HepG2 (cell line): ENCODE measurements around the gene LZTR1. TPM values are rescaled to one million over a fixed set of nuclear protein-coding genes. Genes with fewer than 3 reads are reported as not detected.
A peak's percentile ranks its signal among the peaks of the same experiment; 100 is the strongest.

Experiments used
- ADNP ChIP-seq: sonication (generic); formaldehyde crosslinking; IDR thresholded peaks from 2 replicates; pipeline ENCODE4 v1.4.0; 2020; ENCODE audit warnings: missing genetic modification reagents
- DMTF1 ChIP-seq: sonication (generic); formaldehyde crosslinking; IDR thresholded peaks from 2 replicates; pipeline ENCODE4 v1.4.0; 2020; ENCODE audit warnings: mild to moderate bottlenecking, missing genetic modification reagents
- GMEB2 ChIP-seq: IDR thresholded peaks from 2 replicates; pipeline ENCODE4 v1.6.1; 2016; ENCODE audit warnings: missing biosample characterization, missing genetic modification reagents, low read depth
- HNRNPH1 ChIP-seq: fragments of 200-400 bp; formaldehyde crosslinking; optimal IDR thresholded peaks from 2 replicates; pipeline ENCODE3; 2017; ENCODE audit warnings: mild to moderate bottlenecking, low read depth, low read length
- KAT8 ChIP-seq: IDR thresholded peaks from 2 replicates; pipeline ENCODE4 v1.6.1; 2016; ENCODE audit warnings: missing genetic modification reagents, missing compliant biosample characterization
- MTERF4 ChIP-seq: sonication (generic); formaldehyde crosslinking; IDR thresholded peaks from 2 replicates; pipeline ENCODE4 v1.8.0; 2023; ENCODE audit warnings: mild to moderate bottlenecking, missing genetic modification reagents
- MXD4 ChIP-seq: IDR thresholded peaks from 2 replicates; pipeline ENCODE4 v1.6.1; 2016; ENCODE audit warnings: mild to moderate bottlenecking, missing biosample characterization, missing genetic modification reagents
- NFE2L1 ChIP-seq: sonication (generic); formaldehyde crosslinking; IDR thresholded peaks from 2 replicates; pipeline ENCODE4 v1.4.0; 2020; ENCODE audit warnings: missing genetic modification reagents, mild to moderate bottlenecking, borderline replicate concordance
- NR2F1 ChIP-seq, 2 experiments: fragments of 450-650 bp in 1 of 2; formaldehyde crosslinking in 1 of 2; IDR thresholded peaks; 2 replicates each; pipeline versions ENCODE4 v1.5.0 to v1.6.1; 2016 to 2020; ENCODE audit warnings: mild to moderate bottlenecking in 1 of 2, missing compliant biosample characterization in 1 of 2, missing genetic modification reagents in 1 of 2, moderate library complexity in 1 of 2
- PAF1 ChIP-seq: IDR thresholded peaks from 2 replicates; pipeline ENCODE4 v1.6.1; 2016; ENCODE audit warnings: missing genetic modification reagents, missing compliant biosample characterization
- PRDM4 ChIP-seq: sonication (generic); formaldehyde crosslinking; IDR thresholded peaks from 2 replicates; pipeline ENCODE4 v1.9.0; 2021; ENCODE audit warnings: missing genetic modification reagents, borderline replicate concordance
- TCF12 ChIP-seq, 2 experiments: fragments of 450-650 bp in 1 of 2; sonication (generic) in 1 of 2; formaldehyde crosslinking in 1 of 2; IDR thresholded peaks; 2 replicates each; pipeline versions ENCODE4 v1.6.1 to v1.8.0; 2017 to 2022; ENCODE audit warnings: antibody characterized with exemption in 1 of 2, mild to moderate bottlenecking in 1 of 2, missing genetic modification reagents in 1 of 2, moderate library complexity in 1 of 2
- TP53 ChIP-seq: sonication (generic); formaldehyde crosslinking; conservative IDR thresholded peaks from 2 replicates; pipeline ENCODE4 v1.4.0; 2020; ENCODE audit warnings: missing genetic modification reagents
- ZC3H4 ChIP-seq: sonication (generic); formaldehyde crosslinking; IDR thresholded peaks from 2 replicates; pipeline ENCODE4 v1.4.0; 2020; ENCODE audit warnings: missing genetic modification reagents, borderline replicate concordance
- ZFP36 ChIP-seq: fragments of 150-350 bp; IDR thresholded peaks from 2 replicates; pipeline ENCODE4 v1.6.1; 2018; ENCODE audit warnings: borderline replicate concordance, low read length, low read depth; ENCODE audit not compliant: partially characterized antibody
- ZFYVE20 ChIP-seq: sonication (generic); formaldehyde crosslinking; IDR thresholded peaks from 2 replicates; pipeline ENCODE4 v1.8.0; 2023; ENCODE audit warnings: low read depth, mild to moderate bottlenecking, moderate library complexity, missing genetic modification reagents, borderline replicate concordance
- ZNF3 ChIP-seq: IDR thresholded peaks from 2 replicates; pipeline ENCODE4 v1.7.0; 2017; ENCODE audit warnings: inconsistent platforms
- ZNF383 ChIP-seq: sonication (generic); formaldehyde crosslinking; IDR thresholded peaks from 2 replicates; pipeline ENCODE4 v1.4.0; 2020; ENCODE audit warnings: missing genetic modification reagents, mild to moderate bottlenecking, borderline replicate concordance
- ZSCAN25 ChIP-seq: sonication (generic); formaldehyde crosslinking; IDR thresholded peaks from 2 replicates; pipeline ENCODE4 v1.8.0; 2022; ENCODE audit warnings: mild to moderate bottlenecking, missing genetic modification reagents
- ZSCAN5A ChIP-seq: sonication (generic); formaldehyde crosslinking; IDR thresholded peaks from 2 replicates; pipeline ENCODE4 v1.8.0; 2022; ENCODE audit warnings: mild to moderate bottlenecking, missing genetic modification reagents, borderline replicate concordance
- polyA plus RNA-seq, 8 experiments: library from polyadenylated mRNA; depleted of rRNA in 3 of 8; stranded (reverse) in 7 of 8; unstranded in 1 of 8; fragments of >200 nt; fragmentation: Illumina TruSeq in 4 of 8; extraction: Trizol in 4 of 8; gene quantifications; 2 replicates each; pipeline versions ENCODE4 v1.2.1 to v1.2.3, GENCODE V29; 2011 to 2016; ENCODE audit warnings: low read depth in 4 of 8, missing spikeins in 1 of 8, mixed read lengths in 1 of 8; ENCODE audit not compliant: insufficient read depth in 1 of 8
- total RNA-seq, 5 experiments: library from RNA; depleted of rRNA; stranded (reverse); fragments of >200 nt; fragmentation: Illumina TruSeq; extraction: Trizol; gene quantifications; 2 replicates each; pipeline ENCODE4 v1.2.3, GENCODE V29; 2016; ENCODE audit warnings: low read depth in 1 of 5

The LZTR1 gene
- total and polyA plus RNA-seq, 2 of the 13 experiments (the other 11 are each of a cell fraction or from before 2014, with no cell fraction given), result 21.8 to 22.4 TPM

GRCh38 chr22:21009638-21010425 lies 27.7 kb downstream of the LZTR1 start (continued):
- TF ChIP-seq ZC3H4 (CRISPR knock-in tag) (no peak), ZFP36 (no peak), MXD4 (CRISPR knock-in tag) (peak; percentile 66; the same call in 1 of the 2 replicates), HNRNPH1 (no peak), ZSCAN25 (CRISPR knock-in tag) (no peak), ZNF383 (CRISPR knock-in tag) (no peak), TP53 (CRISPR knock-in tag) (no peak), ADNP (no peak), PAF1 (no peak), ZNF3 (peak; percentile 48; the same call in 1 of the 2 replicates), GMEB2 (CRISPR knock-in tag) (no peak), NFE2L1 (no peak), PRDM4 (CRISPR knock-in tag) (0 out of 2 replicates have a peak, but pooled peaks have one; percentile 81), KAT8 (CRISPR knock-in tag) (peak; percentile 62), NR2F1 (CRISPR knock-in tag; IDR thresholded peaks at IDR 0.05) (no peak), MTERF4 (no peak), ZFYVE20 (CRISPR knock-in tag) (0 out of 2 replicates have a peak, but pooled peaks have one; percentile 49), ZSCAN5A (CRISPR knock-in tag) (no peak), TCF12 (IDR thresholded peaks at IDR 0.05) (no peak), TCF12 (CRISPR knock-in tag; IDR thresholded peaks at IDR 0.05) (no peak), DMTF1 (CRISPR knock-in tag) (no peak)
